ENCODE data around the gene LAMTOR3.

Gene LAMTOR3

DNA sequence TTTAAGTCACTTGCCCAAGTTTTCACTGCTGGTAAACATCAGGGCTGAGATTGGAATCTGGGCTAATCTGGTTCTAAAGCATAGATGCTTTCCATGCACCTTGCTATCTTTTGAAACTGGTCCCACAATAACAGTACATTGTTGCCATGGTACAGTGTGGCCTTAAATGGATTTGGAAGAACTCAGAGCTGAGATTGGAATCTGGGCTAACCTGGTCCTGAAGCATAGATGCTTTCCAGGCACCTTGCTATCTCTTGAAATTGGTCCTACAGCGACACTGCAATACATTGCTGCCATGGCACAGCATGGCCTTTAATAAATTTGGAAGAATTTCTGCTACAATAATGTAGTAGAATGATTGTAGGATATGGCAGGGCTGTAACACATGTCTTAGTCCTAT, 49.0 kb downstream of the LAMTOR3 start:
- Histone ChIP-seq H3K9ac (no peak overlapping the region), H3K36me3 (ENCODE audit: insufficient read depth) (no peaks in the 10 kb centered on the region), H3K4me3 (IDR thresholded peaks at IDR 0.05; ENCODE audit: insufficient read depth, low read depth, low read length) (no peak overlapping the region), H3K27ac (no peak overlapping the region), H3K4me1 (ENCODE audit: low read depth, poor library complexity, severe bottlenecking) (peaks cover 3% of the 10 kb centered on the region), H3K4me2 (no peak overlapping the region), H2AFZ (ENCODE audit: low read depth) (no peak overlapping the region), H3K79me2 (ENCODE audit: insufficient read depth, low read depth) (no peaks in the 10 kb centered on the region), H4K20me1 (ENCODE audit: insufficient read depth) (no peaks in the 10 kb centered on the region), H3K27me3 (ENCODE audit: insufficient read depth, low read depth) (no peaks in the 10 kb centered on the region)
- TF ChIP-seq, protein P1, sequence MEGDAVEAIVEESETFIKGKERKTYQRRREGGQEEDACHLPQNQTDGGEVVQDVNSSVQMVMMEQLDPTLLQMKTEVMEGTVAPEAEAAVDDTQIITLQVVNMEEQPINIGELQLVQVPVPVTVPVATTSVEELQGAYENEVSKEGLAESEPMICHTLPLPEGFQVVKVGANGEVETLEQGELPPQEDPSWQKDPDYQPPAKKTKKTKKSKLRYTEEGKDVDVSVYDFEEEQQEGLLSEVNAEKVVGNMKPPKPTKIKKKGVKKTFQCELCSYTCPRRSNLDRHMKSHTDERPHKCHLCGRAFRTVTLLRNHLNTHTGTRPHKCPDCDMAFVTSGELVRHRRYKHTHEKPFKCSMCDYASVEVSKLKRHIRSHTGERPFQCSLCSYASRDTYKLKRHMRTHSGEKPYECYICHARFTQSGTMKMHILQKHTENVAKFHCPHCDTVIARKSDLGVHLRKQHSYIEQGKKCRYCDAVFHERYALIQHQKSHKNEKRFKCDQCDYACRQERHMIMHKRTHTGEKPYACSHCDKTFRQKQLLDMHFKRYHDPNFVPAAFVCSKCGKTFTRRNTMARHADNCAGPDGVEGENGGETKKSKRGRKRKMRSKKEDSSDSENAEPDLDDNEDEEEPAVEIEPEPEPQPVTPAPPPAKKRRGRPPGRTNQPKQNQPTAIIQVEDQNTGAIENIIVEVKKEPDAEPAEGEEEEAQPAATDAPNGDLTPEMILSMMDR (conservative IDR thresholded peaks at IDR 0.05; ENCODE audit: low read depth, low read length), result no peak

GRCh38 chr4:99844048-99844447, 50.2 kb downstream of the LAMTOR3 start:
- H3K79me2 ChIP-seq (ENCODE audit: insufficient read depth, low read depth), result no peaks in the 10 kb centered on the region
- H4K20me1 ChIP-seq (ENCODE audit: insufficient read depth), result no peaks in the 10 kb centered on the region
- H3K27me3 ChIP-seq (ENCODE audit: insufficient read depth, low read depth), result no peaks in the 10 kb centered on the region
- no peak overlapping the region for H3K27ac ChIP-seq
- no peak overlapping the region for H3K4me2 ChIP-seq
- H3K4me1 ChIP-seq (ENCODE audit: low read depth, poor library complexity, severe bottlenecking), result peaks cover 3% of the 10 kb centered on the region
- no peak overlapping the region for H3K9ac ChIP-seq
- H2AFZ ChIP-seq (ENCODE audit: low read depth), result no peak overlapping the region
- no peaks in the 10 kb centered on the region for H3K36me3 ChIP-seq (ENCODE audit: insufficient read depth)
- no peak overlapping the region for H3K4me3 ChIP-seq (IDR thresholded peaks at IDR 0.05; ENCODE audit: insufficient read depth, low read depth, low read length)
- TF ChIP-seq, protein P1 (conservative IDR thresholded peaks at IDR 0.05; ENCODE audit: low read depth, low read length), result no peak

- Histone ChIP-seq H3K9ac (no peak overlapping the region), H2AFZ (ENCODE audit: low read depth) (no peak overlapping the region), H3K4me3 (IDR thresholded peaks at IDR 0.05; ENCODE audit: insufficient read depth, low read depth, low read length) (no peak overlapping the region), H3K27me3 (ENCODE audit: insufficient read depth, low read depth) (no peaks in the 10 kb centered on the region), H3K4me2 (no peak overlapping the region), H3K36me3 (ENCODE audit: insufficient read depth) (no peaks in the 10 kb centered on the region), H3K4me1 (ENCODE audit: low read depth, poor library complexity, severe bottlenecking) (peaks cover 3% of the 10 kb centered on the region), H3K79me2 (ENCODE audit: insufficient read depth, low read depth) (no peaks in the 10 kb centered on the region), H3K27ac (no peak overlapping the region), H4K20me1 (ENCODE audit: insufficient read depth) (no peaks in the 10 kb centered on the region)
- TF ChIP-seq, protein P1 (conservative IDR thresholded peaks at IDR 0.05; ENCODE audit: low read depth, low read length), result no peak
Observed at GRCh38 chr4:99843413-99843812, 50.8 kb downstream of the LAMTOR3 start.

DNA sequence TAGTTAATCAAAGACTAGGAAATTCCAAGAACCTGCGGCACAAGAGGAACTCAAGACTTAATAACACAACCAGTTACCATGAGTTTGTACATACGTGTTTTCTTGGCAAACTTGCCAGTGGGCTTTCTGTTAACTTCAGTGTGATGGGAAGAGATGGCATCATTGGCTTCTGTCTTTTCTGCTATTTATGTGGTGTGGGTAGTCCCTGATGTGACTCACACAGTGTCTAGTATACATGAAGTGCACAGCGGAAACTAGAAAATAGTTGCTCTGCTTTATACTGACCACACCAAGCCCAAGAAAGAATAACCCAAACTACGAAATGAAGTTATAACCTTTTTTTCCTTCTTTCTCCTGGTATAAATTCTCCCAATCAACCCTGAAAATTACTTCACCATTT, 53.1 kb downstream of the LAMTOR3 start:
- TF ChIP-seq, protein P1 (conservative IDR thresholded peaks at IDR 0.05; ENCODE audit: low read depth, low read length), result no peak
- H4K20me1 ChIP-seq (ENCODE audit: insufficient read depth), result no peaks in the 10 kb centered on the region
- H2AFZ ChIP-seq (ENCODE audit: low read depth), result no peak overlapping the region
- H3K36me3 ChIP-seq (ENCODE audit: insufficient read depth), result no peaks in the 10 kb centered on the region
- no peaks in the 10 kb centered on the region for H3K4me1 ChIP-seq (ENCODE audit: low read depth, poor library complexity, severe bottlenecking)
- H3K4me3 ChIP-seq (IDR thresholded peaks at IDR 0.05; ENCODE audit: insufficient read depth, low read depth, low read length), result no peak overlapping the region
- no peak overlapping the region for H3K27ac ChIP-seq
- H3K9ac ChIP-seq, result no peak overlapping the region
- no peaks in the 10 kb centered on the region for H3K79me2 ChIP-seq (ENCODE audit: insufficient read depth, low read depth)
- H3K27me3 ChIP-seq (ENCODE audit: insufficient read depth, low read depth), result no peaks in the 10 kb centered on the region
- no peak overlapping the region for H3K4me2 ChIP-seq
